HG03565 (cell line): Measurements from ENCODE around the gene HRH2.

Source experiments
- ATAC-seq: cut with Tn5 transposase; IDR thresholded peaks from one replicate; pipeline ENCODE4 v1.9.1; 2021; ENCODE audit warnings: mild to moderate bottlenecking, moderate library complexity; ENCODE audit not compliant: unreplicated experiment

HRH2 gene

DNA sequence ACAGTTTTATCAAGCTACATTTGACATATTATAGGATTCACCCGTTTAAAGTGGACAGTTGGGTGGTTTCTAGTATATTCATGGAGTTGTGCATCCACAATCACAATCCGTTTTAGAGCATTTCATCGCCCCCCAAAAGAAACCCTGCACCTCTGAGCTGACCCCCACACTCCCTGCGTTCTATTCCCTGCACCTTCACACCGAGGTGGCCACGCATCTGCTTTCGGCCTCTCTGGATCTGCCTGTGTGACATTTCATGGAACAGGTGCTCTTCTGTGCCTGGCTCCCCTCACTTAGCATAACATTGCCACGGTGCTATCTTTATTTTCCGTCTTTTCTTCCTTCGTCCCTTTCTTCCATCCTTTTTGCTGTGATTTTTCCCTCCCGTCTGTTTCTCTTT lies 32.7 kb downstream of the HRH2 start:
- ATAC-seq: no peak

DNA sequence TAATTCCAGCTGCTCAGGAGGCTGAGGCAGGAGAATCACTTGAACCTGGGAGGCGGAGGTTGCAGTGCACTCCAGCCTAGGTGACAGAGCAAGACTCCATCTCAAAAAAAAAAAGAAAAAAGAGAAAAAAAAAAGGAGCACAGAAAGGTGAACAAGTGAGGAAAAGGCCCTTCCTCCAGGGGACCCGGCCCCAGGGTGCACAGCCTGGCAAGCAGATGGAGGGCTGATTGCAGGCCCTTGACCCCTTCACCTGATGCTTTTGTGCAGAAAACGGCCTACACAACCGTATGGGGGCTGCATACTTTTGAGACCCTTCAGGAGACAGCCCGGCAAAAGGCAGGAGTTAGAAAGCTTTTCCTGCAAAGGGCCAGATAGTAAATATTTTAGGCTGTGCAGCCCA lies 33.9 kb downstream of the HRH2 start:
- ATAC-seq: no peak

DNA sequence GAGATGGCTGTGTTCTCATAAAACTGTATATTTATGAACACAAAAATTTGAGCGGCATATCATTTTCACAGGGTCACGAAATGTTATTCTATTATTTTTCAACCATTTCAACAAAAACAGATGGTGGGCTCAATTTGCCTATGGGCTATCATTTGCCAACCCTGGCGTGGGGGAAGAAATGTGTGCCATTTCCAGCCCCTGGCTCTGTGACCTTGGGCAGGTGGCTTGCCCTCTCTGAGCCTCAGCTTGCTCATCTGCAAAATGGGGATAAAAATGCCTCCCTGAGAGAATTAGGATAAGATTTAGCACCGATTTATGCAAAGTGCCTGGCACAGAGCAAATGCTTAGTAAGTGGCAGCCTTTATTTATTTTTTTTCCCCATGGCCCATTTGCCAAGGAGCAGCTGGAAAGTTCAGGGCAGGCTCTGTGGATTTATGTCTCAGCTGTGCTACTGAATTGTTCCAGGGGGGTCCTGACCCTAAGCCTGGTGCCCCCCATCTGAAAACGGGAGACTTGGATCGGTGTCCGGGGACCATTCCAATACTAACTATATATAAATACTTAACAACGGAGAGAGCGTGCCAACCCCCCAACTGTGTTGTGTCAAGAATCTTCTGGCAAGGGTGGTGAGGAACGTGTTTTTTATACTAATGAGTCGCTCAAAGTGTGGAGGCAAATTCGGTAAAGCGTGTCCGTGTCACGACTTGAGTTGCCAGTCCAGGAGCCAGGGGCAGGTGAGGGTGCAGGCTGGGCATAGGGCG lies 34.5 kb downstream of the HRH2 start:
- ATAC-seq: no peak

DNA sequence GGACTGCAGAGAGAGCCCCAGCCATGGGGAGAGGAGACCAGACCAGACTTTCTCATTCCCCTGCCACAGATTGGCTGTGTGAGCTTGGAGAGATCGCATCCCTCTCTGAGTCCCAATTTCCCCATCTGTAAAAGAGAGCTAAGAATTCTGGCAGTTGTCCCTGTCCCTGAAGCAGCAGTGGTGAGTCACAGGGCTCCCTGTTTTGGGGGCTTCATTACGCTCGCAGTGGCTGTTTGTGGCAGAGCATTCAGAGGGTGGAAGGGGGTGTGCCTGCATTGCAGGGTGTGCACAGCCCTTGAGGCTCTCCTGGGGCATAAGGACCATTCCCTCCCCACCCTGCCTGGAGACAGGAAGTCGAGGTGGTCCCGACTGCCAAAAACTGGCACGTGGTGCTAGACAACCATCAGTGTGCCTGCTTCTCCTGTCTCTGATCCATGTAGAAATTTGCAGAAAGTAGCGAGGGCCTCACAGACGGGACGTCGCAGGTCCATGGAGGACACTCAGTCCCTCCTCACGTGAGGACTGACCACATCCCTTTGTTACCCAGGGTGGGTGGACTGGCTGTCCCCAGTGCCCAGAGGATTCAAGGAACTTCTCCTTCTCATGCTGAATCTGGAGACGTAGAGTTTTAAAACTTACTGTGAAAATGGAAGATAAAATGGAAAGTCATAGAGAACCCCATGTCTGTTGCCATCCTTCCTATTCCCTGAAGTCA lies 35.3 kb downstream of the HRH2 start:
- ATAC-seq: no peak

DNA sequence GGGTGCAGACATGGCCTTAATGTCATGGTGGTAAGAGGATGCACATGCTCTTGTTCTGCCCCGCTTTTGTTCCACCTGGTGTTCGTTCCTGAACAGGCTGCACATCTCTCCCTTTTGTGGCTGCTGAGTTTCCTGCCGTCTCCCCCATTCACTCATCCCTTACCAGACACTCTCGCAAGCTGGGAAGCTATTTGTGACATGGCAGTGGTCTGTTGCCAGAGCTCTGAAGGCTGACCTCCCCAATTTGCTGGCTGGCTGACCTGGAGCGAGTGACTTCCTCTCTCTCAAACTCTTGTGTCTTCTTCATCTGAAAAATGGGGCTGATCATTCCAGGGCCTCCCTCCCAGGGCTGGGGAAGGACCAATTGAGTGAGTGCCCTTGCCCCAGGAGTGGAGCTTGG lies 35.9 kb downstream of the HRH2 start:
- ATAC-seq: no peak

DNA sequence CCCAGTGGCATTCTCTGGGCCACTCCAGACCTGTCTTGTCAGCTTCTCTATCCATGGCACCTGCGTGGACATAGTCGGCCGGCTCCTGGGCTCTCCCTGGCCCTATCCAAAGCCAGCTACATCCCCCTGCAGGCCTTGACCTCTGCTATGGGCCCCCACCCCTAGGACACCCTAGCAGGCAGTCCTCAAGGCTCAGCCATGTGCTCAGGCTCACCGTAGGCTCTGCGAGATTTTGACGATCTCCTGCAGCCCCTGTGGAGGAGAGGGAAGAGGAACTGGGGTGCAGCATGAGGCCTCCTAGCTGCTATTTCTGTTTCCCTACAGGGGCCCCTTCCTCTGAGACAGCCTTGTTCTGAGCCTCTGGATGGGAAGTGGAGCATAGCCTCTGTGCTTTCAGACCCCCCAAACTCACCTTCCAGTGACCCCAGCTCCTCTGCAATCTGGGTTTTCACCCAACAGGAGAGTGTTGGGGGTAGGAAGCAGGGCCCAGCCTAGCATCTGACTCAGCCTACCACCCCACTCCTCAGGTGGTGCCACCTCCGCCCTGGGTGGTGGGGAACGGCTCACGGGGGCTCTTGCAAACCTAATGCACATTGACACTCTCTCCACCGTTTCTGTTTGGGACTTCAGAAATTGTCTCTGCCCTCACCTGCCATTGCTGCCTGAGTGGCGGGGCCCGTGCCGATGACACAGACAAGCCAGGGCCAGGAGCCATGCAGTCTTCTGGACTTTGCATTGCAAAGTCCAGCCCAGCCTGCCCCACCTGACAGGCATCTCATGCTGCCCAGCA lies 36.7 kb downstream of the HRH2 start:
- no peak for ATAC-seq

DNA sequence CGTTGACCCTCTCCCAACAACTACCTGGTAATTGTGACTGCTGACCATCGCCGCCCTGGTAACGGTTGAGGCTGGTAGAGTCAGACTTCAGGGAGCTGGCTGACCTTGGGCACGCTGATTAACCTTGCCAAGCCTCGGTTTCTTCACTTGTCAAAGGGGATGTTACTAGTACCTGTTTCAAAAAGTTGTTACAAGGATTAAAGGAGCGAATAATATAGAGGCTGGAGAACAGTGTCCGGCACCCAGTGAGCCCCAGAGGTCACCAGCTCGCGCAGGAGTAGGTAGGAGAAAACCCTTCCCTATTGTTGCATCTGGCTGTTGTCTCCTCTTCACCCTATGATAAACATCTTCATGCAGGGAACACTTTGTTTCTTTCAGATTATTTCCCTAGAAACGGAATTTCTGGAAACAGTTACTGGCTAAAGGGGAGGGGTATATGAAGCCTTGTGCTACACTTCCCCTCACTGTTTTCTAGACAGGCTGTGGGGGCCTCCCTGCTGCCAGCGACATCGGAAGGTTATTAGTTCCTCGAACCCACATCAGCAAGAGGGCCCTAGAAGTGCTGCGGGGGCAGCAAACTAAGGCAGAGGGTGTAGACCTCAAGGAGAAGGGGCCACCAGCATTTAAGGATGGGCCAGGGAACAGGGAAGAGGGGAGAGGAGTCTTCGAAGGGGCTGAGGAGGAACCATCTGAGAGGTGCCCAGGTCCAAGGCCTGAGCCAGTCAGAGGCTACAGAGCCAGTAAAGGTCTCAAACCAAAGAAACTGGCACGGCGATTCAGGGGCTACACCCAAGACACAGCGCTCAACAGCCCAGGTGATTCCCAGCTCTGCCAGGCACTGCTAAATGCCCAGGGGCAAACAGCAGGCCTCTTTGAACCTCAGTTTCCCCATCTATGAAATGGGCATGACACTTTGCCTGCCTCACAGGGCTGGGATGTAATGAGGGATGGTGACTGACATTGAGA lies 37.6 kb downstream of the HRH2 start:
- ATAC-seq: no peak

DNA sequence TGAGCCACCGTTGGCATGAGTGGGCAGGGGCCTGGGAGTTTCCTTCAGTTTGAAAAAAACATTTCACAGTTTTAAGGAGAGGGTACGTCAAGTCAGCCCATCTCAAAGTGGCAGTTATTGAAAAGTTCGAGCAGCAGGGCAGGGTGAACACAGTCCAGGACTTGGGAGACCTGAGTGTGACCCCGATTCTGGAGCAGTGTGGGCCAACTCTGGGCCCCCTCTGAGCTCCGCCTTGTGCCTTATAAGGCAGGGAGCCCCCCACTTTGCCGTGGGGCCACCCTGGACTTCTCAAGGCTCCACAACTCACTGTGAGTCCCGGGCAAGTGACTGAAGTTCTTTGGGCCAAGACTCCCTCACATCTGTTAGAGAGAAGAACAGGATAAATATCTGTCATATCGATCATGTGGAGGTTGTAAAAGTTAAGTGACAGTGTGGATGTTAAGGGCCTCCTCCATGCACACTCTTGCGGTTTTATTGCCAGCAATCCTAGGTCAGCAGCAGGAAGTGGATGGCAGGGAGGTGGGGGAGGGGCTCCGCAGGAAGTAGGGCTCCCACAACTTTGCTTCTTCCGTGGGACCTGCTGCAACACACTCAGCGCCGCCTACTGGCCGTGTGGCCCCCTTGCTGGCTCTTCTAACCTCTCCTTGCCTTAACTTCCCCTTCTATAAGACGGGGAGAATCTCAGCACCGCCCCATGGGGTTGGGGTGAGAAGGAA lies 38.4 kb downstream of the HRH2 start:
- no peak for ATAC-seq

DNA sequence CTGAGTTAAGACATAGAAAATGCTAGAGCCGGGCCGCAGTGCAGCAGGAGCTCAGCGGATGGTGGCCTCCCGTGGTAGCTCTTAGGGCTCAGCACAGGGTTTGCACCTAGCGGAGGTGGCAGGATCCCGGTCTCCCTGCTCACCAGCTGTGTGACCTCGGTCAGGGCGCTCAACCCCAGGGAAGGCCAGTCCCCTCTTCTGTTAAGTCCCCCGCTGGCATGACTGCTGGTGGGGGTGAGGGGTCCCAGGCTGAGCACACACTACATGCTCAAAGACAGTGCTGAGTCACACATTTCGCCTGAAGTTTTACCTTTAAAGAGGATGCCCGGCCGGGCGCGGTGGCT lies 39.0 kb downstream of the HRH2 start:
- no peak for ATAC-seq

DNA sequence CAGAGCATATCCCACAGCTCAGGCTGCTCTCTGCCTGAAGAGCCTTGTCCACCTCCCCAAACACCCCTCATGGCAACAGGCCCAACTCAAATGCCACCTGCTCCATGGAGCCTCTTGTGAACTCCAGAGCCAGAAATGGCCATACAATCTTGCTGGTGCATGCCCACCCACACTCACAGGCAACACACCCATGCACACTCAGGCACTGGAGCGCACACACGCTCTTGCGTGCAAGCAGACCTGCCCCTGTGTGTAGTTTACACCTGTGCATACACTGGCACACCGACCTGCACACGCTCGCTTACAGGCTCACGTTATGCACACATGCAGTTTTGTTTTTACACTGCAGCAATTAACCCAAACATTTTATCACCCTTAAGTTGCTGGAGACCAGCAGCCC lies 40.0 kb downstream of the HRH2 start:
- no peak for ATAC-seq

DNA sequence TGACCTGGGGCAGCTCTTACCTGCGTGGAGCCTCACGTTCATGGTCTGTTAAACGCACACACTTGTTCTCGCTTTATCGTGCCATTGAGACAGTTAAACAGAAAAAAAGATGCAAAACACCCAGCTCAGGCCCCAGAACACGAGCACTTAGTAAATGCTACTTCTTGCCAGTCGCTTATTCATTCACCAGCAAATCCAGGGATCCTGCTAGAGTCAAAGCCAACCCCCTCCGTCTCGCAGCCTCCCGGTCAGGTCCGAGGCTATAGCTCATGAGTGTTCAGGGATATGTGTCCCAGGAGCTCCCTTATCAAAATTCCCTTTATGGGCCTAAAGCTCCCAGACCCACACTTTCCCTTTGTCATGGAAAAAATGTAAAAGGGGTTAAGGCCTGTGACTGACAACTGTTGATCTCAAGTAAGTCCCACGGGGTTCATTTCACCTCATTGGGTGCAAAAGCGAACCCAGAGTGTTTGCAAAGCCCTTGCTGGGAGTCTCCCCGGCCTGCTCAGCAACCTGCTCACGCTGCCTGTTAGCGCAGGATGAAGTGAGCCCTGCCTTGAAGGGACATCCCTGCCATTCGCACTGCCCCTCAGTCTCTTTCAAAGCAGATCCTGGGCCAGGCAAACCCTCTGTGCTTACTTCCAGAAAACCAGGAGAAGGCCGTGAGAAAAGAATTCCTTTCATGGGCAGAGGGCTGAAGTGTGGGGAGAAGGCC lies 40.7 kb downstream of the HRH2 start:
- no peak for ATAC-seq

DNA sequence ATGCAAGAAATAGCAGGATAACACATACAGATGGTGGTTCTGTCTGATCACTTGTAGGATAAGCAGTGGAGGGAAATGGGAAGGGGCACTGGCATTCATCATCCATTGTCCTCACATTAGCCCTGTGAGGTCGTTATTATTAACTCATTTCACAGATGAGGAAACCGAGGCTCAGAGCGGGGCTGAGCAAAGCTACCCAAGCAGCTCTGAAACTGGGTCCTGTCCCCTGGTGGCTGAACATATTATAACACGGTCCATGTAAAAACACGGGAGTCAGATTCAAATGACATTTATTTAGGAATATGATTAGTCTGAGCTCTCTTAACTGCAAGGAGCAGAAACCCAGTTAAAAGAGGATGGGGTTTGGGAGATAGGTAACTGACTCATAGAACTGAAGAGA lies 43.1 kb downstream of the HRH2 start:
- no peak for ATAC-seq

DNA sequence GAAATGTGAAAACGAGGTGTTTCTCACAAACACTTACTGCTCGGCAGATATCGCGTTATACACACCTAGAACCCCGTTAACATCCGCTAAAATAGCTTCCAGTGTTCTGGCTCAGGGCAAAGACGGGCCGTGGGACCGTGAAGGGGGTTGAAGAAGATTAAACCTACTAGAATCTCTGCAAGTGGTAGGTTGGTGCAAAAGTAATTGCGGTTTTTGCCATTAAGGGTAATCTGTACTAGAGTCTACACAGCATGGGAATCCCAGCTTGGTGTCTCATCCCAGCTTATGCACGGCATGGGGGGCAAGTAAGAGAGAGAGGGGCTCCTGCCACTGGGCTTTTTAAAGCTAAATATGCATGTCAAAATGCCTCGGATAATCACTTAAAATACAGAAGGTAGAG lies 43.9 kb downstream of the HRH2 start:
- ATAC-seq: no peak

DNA sequence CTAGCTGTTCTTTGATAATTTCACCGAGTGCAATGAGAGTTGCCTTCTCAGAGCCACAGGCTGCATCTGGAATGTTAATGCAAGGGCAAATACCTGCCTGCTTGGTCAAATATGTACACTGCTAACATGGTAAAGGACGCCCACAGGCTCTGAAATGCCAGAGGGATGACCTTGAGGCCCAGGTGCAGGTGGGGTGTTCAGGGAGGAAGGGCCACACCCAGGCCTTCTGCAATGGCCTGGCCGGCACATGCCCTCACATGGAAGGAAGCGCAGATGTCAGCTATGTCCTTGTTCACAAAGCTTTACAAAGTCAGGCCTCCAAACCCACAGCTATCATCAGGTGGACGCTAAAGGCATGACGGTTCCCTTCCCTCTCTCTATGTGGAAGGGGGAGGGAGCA lies 48.6 kb downstream of the HRH2 start:
- no peak for ATAC-seq

DNA sequence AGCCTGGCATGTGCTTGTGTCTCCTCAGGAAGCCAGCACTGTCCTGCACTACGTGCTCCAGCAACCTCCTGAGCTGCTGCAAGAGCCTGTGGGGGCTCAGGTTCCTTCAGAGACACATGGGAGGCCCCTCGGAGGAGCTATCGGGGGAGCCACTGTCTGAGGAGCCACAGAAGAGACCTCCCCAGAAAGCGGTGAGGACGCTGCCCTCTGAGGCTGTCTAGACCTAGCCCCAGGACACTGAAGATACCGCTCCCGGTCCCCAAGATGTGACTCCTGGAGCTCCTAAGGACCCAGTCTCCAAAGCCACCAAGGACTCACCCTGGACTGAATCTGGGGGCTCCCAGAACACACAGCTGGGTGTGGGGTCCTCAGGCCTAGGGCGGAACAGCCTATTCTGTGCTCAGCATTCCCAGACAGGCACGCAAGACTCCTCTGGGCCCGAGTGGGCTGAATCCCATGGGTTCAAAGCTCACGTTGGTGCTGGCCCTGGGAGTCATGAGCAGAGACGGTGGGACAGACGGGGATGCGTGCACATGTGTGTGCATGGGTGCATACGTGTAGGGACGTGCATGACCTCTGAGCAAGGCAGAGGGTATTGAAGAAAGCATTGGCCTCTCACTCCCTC lies 50.0 kb downstream of the HRH2 start:
- ATAC-seq: no peak

DNA sequence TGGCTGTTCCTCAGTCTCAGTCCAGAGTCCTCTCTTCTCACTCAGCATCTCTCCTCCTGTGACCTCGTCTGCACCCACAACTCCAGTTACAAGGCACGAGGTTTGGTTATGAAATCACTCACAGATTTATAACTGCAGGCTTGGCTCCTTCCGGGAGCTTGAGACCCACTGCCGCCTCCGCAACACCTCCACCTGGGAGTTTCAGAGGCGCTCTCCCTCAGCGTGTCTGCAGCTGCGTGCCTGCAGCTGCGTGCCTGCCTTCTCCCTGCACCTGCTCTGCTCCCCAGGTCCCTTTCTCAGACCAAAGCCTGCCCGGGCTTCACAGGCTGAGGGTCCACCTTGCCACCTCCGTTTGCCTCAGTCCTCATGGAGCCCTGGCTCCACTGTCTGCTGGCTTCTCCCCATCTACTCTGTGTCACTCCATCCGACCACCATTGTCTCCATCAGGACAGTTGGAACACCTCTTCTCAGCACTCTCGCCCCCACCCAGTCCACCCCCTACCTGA lies 51.5 kb downstream of the HRH2 start:
- ATAC-seq: no peak

DNA sequence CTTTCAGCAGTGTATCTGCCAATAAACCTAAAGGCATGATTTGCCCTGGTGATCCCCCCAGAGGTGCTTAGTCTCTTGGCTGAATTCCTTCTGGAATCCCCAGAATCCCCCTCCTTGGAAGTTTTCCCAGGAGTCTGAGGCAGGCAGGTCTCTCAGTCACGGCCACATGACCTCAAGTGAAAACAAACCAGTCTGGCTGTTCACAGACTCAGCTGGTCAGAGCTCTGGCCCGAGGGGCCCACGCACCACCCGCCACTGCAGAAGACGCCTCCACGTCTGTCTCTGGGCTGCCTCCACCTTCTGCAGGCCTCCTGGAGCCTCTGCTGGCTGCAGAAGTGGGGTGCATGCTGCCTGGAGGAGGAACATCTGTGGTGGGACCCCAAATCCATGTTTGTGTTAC lies 52.5 kb downstream of the HRH2 start:
- no peak for ATAC-seq

DNA sequence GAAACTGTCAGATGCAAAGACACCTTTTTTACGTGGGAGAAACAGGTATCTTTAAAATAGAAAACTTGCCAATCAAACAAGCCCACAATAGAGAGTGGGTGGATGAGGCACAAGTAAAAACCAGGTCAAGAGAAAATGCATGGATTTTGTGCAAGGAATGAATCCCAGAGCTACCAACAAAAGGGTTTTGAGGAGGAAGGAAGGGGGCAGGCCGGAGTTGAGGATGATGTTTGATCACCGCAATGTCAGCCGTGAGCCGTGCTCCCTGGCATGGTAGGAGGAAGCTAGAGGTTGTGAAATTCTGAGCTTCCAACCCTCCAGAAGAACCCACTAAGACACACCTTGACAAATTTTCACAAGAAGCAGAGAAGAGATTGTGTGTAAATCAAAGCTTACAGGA lies 53.2 kb downstream of the HRH2 start:
- no peak for ATAC-seq
